Tibial nerve (tissue), 4 donors: ENCODE data around the gene PNMA5. TPM values are rescaled to one million over a fixed set of nuclear protein-coding genes. Genes with fewer than 3 reads are reported as not detected.
"Not testable (repeated sequence)": the region's sequence is repeated elsewhere in the genome, so short reads cannot be mapped to it uniquely, and the experiment has no call there.

Experiments
- DNase-seq, 2 donors: peaks; one replicate each; pipeline ENCODE4 v3.0.0-alpha.2; 2019; ENCODE audit warnings: low spot score in 2 of 2
- H3K27ac ChIP-seq, 4 donors: fragments of 200-600 bp; sonication (generic) in 3 of 4; one replicate each; pipeline ENCODE4 v1.5.1; 2017 to 2019; ENCODE audit warnings: mild to moderate bottlenecking in 1 of 4
- H3K27me3 ChIP-seq, 2 donors: fragments of 200-600 bp; sonication (generic) in 1 of 2; one replicate each; pipeline versions ENCODE4 v1.5.1 to v1.6.0; 2017 to 2019
- H3K36me3 ChIP-seq, 3 donors: fragments of 200-600 bp; sonication (generic); one replicate each; pipeline ENCODE4 v1.5.1; 2018 to 2019
- H3K4me1 ChIP-seq, 4 donors: fragments of 200-600 bp; sonication (generic) in 3 of 4; one replicate each; pipeline ENCODE4 v1.5.1; 2017 to 2019
- H3K4me3 ChIP-seq, 4 donors: fragments of 200-600 bp; sonication (generic) in 3 of 4; one replicate each; pipeline ENCODE4 v1.5.1; 2017 to 2019; ENCODE audit warnings: mild to moderate bottlenecking in 1 of 4, moderate library complexity in 1 of 4
- H3K9me3 ChIP-seq, 4 donors: fragments of 200-600 bp; sonication (generic) in 3 of 4; one replicate each; pipeline ENCODE4 v1.5.1; 2017 to 2019
- EP300 ChIP-seq, 2 donors: sonication (generic); formaldehyde crosslinking; IDR thresholded peaks; one replicate each; pipeline ENCODE4 v1.6.1; 2017; ENCODE audit warnings: antibody characterized with exemption in 2 of 2, mild to moderate bottlenecking in 1 of 2
- POLR2A ChIP-seq, 2 donors: fragments of 450-650 bp; IDR thresholded peaks; one replicate each; pipeline ENCODE4 v1.6.1; 2017; ENCODE audit warnings: antibody characterized with exemption in 2 of 2, mild to moderate bottlenecking in 2 of 2, moderate library complexity in 2 of 2
- WGBS, 2 donors: methylation state at CpG; one replicate each; pipeline ENCODE4 v1.1.5; 2018; 5-methylcytosine and 5-hydroxymethylcytosine counted together
- total RNA-seq, 4 donors: library from RNA; depleted of rRNA; stranded (reverse); fragments of >200 nt; gene quantifications; one replicate each; pipeline ENCODE4 v1.1.0, GENCODE V29; 2016
- TF ChIP-seq, protein P1 (sequence below), 5 experiments: fragments of 200-600 bp in 3 of 5; fragments of 450-650 bp in 2 of 5; sonication (generic) in 3 of 5; IDR thresholded peaks; one replicate each; pipeline ENCODE4 v1.5.1; 2016 to 2019; ENCODE audit warnings: antibody characterized with exemption in 5 of 5, mild to moderate bottlenecking in 3 of 5, moderate library complexity in 2 of 5

The PNMA5 gene
- total RNA-seq, 4 donors from 2014 or later = not detected

- Histone ChIP-seq H3K27me3 (no peaks in the 10 kb centered on the region), H3K9me3 (no peaks in the 10 kb centered on the region), H3K27ac (no peak overlapping the region), H3K4me3 (no peak overlapping the region), H3K4me1 (no peaks in the 10 kb centered on the region), H3K36me3 (no peaks in the 10 kb centered on the region)
- TF ChIP-seq, protein P1, sequence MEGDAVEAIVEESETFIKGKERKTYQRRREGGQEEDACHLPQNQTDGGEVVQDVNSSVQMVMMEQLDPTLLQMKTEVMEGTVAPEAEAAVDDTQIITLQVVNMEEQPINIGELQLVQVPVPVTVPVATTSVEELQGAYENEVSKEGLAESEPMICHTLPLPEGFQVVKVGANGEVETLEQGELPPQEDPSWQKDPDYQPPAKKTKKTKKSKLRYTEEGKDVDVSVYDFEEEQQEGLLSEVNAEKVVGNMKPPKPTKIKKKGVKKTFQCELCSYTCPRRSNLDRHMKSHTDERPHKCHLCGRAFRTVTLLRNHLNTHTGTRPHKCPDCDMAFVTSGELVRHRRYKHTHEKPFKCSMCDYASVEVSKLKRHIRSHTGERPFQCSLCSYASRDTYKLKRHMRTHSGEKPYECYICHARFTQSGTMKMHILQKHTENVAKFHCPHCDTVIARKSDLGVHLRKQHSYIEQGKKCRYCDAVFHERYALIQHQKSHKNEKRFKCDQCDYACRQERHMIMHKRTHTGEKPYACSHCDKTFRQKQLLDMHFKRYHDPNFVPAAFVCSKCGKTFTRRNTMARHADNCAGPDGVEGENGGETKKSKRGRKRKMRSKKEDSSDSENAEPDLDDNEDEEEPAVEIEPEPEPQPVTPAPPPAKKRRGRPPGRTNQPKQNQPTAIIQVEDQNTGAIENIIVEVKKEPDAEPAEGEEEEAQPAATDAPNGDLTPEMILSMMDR (IDR thresholded peaks at IDR 0.05) = no peak
- TF ChIP-seq EP300 (IDR thresholded peaks at IDR 0.05) = no peak
- TF ChIP-seq POLR2A (IDR thresholded peaks at IDR 0.05) = no peak
- no peak for DNase-seq
- WGBS, 2 donors = 72 to 77% methylated on average over 4 of the region's 4 CpGs
Observed at GRCh38 chrX:152992115-152992514, 1.8 kb downstream of the PNMA5 start.

GRCh38 chrX:152991123-152991522, 2.8 kb downstream of the PNMA5 start:
- H3K4me1 ChIP-seq = no peaks in the 10 kb centered on the region
- H3K27me3 ChIP-seq = no peaks in the 10 kb centered on the region
- no peaks in the 10 kb centered on the region for H3K36me3 ChIP-seq
- no peak for DNase-seq
- H3K9me3 ChIP-seq = no peaks in the 10 kb centered on the region
- WGBS, 2 donors = 84% methylated on average over 5 of the region's 5 CpGs; no CpG with 5 or more reads in 1 of the 2 donors
- TF ChIP-seq EP300 (IDR thresholded peaks at IDR 0.05) = no peak
- TF ChIP-seq, protein P1 (IDR thresholded peaks at IDR 0.05) = no peak
- TF ChIP-seq POLR2A (IDR thresholded peaks at IDR 0.05) = no peak
- no peak overlapping the region for H3K27ac ChIP-seq
- H3K4me3 ChIP-seq = no peak overlapping the region

GRCh38 chrX:152989292-152989658, 4.6 kb downstream of the PNMA5 start:
- Histone ChIP-seq H3K9me3 (no peaks in the 10 kb centered on the region), H3K36me3 (no peaks in the 10 kb centered on the region), H3K4me1 (no peaks in the 10 kb centered on the region), H3K27ac (peak overlapping the region in 1 of 4 donors; percentile 53), H3K4me3 (no peak overlapping the region), H3K27me3 (no peaks in the 10 kb centered on the region)
- WGBS, 2 donors = 43 to 66% methylated on average over 1 to 8 of the region's 8 CpGs
- DNase-seq = no peak
- TF ChIP-seq EP300 (IDR thresholded peaks at IDR 0.05) (no peak), POLR2A (IDR thresholded peaks at IDR 0.05) (no peak)
- TF ChIP-seq, protein P1 (IDR thresholded peaks at IDR 0.05) = no peak

DNA sequence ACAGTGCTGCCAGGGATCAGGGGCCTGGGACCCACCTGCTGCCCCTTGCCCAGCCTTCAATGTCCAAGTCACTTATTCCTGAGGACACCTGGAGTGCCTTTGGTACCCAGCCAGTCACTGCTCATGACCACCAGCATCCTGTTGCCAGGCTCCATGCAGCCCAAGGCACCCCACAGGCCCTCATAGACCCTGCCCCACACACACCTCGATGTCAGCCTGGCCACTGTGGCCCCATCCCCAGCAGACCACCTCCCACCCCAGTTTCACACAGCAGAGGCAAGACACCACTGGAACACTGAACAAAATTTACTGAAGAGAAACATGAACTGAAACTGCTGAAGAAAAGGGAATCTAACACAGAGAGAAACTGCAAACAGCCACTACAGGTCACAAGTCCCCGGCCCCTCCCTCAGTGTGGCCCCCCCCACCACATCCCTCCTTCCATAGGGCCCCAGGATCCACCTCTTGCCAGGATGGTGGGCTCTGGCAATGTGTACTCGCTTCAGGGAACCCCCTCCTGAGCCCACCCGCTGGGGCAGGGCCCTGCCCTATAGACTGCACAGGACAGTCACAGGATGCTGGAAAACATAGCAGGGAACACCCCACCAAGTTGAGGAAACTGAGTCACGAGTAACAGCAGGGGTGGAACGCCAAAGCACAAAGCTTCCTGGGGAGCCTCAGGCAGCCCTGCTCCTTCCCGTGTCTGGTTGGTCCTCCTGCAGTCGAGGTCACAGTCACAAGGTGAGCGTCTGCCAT, 5.2 kb downstream of the PNMA5 start:
- no peaks in the 10 kb centered on the region for H3K9me3 ChIP-seq
- H3K36me3 ChIP-seq = no peaks in the 10 kb centered on the region
- peak overlapping the region in 1 of 4 donors; percentile 53 for H3K27ac ChIP-seq
- WGBS, 2 donors = 59 to 62% methylated on average over 6 to 9 of the region's 9 CpGs
- H3K27me3 ChIP-seq = no peaks in the 10 kb centered on the region
- TF ChIP-seq, protein P1 (IDR thresholded peaks at IDR 0.05) = no peak
- no peak for TF ChIP-seq EP300 (IDR thresholded peaks at IDR 0.05)
- no peak for TF ChIP-seq POLR2A (IDR thresholded peaks at IDR 0.05)
- DNase-seq = no peak
- no peak overlapping the region for H3K4me3 ChIP-seq
- H3K4me1 ChIP-seq = no peaks in the 10 kb centered on the region

DNA sequence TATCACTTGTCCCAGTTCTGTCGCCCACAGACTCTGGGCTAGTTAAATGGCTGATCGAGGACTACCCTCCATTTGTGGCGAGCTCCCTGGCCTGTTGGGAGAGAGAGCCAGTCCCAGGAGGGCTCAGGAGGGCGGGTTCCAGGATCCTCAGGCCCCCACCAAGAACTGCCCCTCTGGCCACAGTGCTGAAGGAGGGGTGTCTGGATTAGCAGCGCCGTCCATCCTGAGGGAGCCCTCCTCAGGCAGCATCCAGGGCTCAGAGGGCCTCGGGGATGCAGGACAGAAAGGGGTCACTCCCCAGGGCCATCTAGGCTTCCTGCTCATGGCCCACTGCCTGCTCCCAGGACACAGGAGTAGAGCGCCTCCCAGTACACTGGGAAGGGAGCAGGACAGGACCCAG, 6.1 kb downstream of the PNMA5 start:
- Histone ChIP-seq H3K4me1 (no peaks in the 10 kb centered on the region), H3K27me3 (no peaks in the 10 kb centered on the region), H3K36me3 (no peaks in the 10 kb centered on the region), H3K27ac (no peak overlapping the region), H3K4me3 (no peak overlapping the region), H3K9me3 (no peaks in the 10 kb centered on the region)
- TF ChIP-seq, protein P1 (IDR thresholded peaks at IDR 0.05) = no peak
- no peak for TF ChIP-seq EP300 (IDR thresholded peaks at IDR 0.05)
- no peak for TF ChIP-seq POLR2A (IDR thresholded peaks at IDR 0.05)
- DNase-seq = no peak
- 80% methylated on average over 4 of the region's 8 CpGs; no CpG with 5 or more reads in 1 of the 2 donors for WGBS, 2 donors

DNA sequence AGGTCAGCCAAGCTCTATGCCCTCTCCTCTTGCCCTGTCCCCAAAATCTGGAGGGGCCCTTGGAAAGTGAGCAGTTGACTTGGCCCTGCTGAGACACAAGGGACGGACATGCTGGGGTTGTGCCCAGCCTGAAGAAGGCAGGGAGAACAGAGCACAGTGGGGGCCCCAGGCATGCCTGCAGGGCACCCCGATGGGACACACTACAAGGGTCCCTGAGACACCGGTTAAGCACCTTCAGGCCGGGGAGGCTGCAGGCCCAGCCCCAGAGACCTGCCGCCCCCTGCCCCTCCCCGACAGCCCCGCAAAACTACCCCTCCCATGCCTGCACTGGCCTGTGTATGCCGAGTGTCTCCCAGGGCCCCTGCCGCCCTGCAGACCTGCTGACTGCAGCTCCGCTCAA, 6.8 kb downstream of the PNMA5 start:
- not testable (repeated sequence) for H3K9me3 ChIP-seq, H3K4me3 ChIP-seq, H3K27ac ChIP-seq, H3K36me3 ChIP-seq, H3K4me1 ChIP-seq, DNase-seq, H3K27me3 ChIP-seq
- WGBS, 2 donors = no CpG with 5 or more reads among the region's 10 CpGs

GRCh38 chrX:152985383-152985782, 8.5 kb downstream of the PNMA5 start:
- WGBS, 2 donors = no CpG with 5 or more reads among the region's 4 CpGs
- H3K27me3 ChIP-seq, H3K4me3 ChIP-seq, DNase-seq, H3K36me3 ChIP-seq, H3K4me1 ChIP-seq, H3K27ac ChIP-seq, H3K9me3 ChIP-seq: not testable (repeated sequence)
